ENCODE measurements around the gene SLC44A2.
"Not testable (repeated sequence)": the region's sequence is repeated elsewhere in the genome, so short reads cannot be mapped to it uniquely, and the experiment has no call there.

Gene SLC44A2

DNA sequence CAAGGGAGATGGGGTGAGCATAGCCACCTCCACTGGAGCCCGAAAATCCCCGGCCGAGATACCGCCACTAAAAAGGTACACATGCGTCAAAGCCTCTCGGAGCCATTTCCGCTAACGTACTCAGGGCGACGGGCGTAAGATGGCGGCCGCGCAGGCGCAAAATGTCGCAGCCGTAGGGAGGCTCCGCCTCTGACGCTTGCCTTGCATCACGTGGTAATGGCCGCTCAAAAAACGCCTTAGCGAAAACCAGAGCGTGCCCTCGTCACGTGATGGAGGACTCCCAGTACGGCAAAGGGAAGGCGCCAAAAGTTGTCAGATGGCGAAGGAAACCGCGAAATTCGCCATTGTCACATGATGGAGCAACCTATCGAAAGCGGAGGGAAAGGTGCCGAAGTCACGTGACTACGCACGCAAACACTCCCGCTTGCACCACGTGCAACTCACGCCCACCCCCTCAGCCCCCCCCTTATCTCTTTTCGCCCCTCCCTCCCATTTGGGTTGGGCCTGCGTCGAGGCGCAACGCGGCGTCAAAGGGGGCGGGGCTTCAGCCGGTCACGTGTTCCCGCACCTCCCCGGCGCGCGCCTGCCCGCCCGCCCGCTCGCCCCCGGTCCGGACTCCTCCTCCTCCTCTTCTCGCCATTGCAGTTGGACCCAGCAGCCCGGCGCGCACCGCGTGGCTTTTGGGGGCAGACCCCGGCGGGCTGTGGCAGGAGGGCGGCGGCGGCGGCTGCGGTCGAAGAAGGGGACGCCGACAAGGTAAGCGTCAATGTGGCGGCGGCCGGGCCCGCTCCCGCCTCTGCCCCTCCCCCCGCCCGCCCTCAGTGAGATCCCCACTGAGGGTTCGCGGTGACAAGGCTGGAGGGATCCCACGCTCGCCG lies 28.6 kb downstream of the SLC44A2 start, which contains the start of gene ILF3:
TSS of gene ILF3 (plus strand) at position 615 of the 878 bp plus-strand sequence. CDS start 16,260 bp downstream, outside the sequence.
- peak; percentile 100 for DNase-seq

DNA sequence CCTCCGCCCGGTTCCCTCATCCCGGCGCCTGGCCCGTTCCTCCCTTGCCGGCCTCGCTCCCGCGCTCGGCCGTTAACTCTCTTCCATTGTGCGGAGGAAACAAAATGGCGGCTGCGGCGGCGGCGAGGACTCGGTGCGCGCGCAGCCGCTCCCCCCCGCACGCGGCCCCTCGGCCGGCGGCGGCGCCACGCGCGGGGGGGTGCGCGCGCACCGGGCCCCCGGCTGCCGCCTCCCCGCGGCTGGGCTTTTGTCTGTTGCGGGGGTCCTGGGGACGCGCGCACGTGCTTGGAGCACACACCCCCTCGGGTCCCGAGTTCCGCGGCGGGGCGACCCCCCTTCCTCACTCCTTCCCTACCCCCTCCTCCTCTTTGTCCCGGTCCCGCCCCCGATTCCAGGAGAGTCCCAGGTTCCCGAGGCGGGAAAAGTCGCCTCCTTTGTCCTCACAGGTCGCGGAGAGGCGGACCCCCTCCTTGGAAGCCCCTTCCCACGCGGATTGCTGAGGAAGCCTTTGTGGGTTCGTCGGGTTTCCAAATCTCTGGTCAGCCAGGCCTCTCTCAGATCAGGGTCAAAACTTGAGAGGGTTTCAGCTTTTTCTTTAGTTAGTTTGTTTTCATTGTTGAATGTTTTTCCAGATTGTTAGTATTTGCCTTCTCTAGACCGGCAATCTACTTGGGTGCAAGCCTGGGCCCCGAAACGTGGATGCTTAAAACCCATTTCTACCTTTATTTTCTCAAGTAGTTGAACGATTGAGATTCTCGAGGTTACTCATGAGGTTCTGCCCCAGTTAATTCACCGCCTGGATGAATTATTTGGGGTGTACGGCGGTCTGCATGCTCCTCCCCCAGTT lies 29.5 kb downstream of the SLC44A2 start:
- DNase-seq: peak; percentile 72

DNA sequence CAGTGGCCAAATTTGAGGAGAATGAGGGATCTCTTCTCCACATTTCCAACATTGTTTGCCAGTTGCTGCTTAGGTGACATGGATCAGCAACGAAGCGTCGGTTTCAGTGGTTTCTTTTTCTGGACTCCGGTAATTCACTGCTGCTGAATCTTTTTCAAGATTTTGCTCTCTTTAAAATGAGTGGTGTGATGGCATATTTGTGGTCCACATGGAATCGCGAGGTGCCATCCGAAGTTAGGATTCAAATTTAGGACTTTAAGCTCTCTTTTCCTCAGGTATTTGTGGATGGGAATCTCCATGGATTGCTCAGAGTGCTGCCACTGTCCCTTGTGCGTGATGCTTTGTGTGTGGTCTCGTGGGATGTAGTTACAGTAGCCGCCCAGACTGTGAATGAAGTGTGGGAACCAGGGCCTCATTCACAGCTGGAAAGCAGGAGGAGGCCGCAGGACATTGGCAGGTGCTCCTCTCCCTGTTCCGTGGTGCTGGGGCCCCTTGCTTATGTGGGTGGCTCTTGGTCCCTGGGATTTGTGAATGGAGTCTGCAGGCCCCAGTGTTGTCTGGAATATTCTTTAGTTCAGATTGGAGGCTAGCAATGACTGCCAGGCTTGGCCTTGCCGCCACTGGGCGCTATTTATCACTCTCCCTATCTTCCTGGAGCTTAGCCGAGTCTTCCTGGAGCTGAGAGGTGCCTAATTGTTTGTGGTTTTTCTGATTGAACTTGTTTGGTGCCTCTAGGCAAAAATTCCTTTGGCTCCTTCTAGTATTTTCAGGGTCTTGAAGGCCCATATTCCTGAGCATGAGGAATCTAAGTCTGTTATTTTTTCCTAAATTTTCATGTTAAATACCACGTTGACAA lies 30.3 kb downstream of the SLC44A2 start:
- DNase-seq: peak; percentile 26

DNA sequence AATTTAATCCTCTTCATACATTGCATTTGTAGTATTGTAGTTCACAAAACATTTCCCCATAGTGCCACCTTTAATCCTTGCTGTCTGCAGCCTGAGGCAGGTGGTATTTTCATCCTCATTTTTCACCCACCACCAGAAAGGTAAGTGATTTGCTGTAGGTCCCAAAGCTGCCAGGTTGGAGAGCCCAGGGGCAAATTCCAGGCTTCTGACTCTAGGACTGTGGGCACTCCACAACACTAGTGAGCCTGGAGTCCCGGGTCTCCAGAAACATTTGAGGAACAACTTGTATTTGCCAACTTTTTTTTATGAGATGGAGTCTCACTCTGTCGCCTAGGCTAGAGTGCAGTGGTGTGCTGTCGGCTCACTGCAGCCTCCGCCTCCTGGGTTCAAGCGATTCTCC lies 35.0 kb downstream of the SLC44A2 start:
- DNase-seq: no peak

DNA sequence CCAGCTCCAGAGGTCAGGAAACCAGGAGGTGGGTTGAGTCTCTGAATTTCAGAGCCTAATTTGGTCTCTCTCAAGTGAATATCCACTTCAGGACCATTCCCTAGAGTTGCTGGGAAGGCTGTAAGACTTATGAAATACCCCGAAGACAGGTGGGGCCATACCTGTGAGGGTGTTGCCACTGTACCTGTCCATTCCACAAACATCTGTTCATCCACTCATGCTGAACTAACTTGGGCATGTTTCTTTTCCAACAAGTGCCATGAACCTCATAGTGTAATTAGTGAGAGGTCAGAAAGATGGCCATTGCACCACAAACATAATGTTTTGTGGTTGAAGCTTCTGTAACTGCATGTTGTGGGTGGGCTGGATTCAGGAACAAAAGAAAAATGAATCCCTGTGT lies 36.6 kb downstream of the SLC44A2 start:
- DNase-seq: no peak

DNA sequence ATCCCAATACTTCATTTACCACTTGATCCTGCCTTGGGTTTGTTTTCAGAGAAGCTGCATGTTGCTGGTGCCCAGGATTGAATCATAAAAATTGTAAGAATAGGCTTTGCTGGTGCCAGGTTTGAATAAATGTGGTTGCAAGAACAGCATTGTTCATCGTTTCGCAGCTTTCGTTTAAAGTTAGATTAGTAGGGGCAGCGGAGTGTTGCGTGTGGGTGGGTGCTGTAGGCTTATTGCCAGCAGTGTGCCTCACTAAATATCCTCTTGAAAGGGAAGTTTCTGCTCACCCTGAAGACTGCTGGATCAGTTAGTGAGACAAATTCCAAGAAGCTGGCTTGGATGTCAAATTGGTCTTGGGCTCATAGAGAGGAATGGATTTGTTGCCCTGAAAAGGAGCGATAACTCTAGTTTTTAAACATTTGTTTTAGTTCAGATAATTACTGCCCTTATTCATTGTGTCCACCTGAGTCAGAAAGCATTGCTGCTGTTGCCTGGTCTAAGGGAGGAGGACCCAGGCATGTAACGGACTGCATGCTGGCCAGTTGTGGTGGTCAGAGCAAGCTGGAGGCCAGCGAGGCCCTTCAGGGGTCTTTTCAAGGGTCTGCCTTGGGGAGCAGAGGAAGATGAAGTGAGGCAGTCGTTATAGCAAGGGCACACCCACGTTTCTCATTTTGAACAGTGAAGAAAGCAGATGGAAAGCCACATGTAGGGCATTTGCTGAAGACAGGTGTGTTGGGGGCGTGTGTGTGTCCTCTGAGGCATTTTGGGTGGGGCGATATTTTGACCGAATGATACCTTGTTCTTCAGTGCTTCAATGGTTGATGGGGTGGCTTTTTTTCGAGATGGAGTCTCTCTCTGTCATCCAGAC lies 37.3 kb downstream of the SLC44A2 start:
- no peak for DNase-seq

DNA sequence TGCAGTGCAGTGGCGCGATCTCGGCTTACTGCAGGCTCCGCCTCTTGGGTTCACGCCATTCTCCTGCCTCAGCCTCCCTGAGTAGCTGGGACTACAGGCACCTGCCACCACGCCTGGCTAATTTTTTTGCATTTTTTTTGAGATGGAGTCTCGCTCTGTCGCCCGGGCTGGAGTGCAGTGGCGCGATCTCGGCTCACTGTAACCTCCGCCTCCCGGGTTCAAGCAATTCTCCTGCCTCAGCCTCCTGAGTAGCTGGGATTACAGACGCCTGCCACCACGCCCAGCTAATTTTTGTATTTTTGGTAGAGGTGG lies 37.9 kb downstream of the SLC44A2 start:
- DNase-seq: not testable (repeated sequence)

DNA sequence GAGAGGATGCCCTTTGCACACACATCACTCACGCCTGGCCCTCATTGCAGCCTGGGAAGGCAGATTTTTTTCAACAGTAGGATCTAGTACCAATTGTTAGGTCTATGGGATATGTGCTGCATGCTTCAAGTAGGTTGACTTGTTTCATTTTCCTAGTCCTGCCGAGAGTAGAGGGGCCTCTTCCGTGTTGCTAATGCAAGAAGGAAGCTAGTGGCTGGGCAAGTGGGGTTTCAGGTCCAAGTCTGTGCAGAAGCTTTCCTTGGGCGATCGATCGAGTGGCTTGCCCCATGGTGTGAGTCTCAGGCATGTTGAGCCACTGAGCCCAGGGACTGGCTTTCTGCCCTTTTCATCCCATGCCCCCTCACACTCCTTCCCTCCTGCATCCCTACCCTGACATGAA lies 42.5 kb downstream of the SLC44A2 start:
- DNase-seq: peak; percentile 14

DNA sequence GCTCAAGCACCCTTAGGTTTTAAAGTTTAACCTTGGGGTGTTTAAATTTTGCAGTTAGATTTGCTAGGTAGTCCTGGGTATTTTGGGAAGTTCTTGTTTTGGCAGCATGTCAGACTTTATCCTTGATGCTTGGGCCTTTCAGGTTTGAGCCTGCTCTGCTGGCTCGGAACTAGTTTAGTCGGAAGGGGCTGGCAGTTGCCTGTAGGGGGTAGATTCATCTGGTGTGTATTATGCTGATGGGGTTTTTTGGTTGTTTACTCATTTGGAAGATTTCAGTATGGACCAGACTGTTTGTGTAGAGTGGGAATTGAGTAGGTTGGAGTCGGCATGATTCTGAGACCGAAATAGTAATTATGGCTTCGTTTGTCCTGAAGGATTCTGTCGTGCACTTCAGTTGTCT lies 43.9 kb downstream of the SLC44A2 start:
- no peak for DNase-seq

DNA sequence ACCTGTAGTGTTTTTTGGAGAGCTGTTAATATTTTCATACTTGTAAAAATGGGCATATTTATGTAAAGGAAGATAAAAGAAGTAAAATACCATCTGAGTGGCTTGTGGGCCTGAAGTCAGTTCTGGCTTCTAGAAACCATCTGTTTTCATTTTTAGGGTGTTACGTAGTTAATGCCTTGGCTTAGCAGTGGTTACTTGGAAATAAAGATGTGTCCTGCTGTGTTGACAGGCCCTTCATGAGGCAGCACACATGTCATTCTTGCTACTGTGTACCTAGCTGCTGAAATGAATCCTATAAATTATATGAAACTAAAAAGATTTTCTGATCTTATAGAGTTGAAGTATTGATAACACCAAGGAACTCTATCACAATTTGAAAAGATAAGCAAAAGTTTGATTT lies 44.8 kb downstream of the SLC44A2 start:
- DNase-seq: no peak

DNA sequence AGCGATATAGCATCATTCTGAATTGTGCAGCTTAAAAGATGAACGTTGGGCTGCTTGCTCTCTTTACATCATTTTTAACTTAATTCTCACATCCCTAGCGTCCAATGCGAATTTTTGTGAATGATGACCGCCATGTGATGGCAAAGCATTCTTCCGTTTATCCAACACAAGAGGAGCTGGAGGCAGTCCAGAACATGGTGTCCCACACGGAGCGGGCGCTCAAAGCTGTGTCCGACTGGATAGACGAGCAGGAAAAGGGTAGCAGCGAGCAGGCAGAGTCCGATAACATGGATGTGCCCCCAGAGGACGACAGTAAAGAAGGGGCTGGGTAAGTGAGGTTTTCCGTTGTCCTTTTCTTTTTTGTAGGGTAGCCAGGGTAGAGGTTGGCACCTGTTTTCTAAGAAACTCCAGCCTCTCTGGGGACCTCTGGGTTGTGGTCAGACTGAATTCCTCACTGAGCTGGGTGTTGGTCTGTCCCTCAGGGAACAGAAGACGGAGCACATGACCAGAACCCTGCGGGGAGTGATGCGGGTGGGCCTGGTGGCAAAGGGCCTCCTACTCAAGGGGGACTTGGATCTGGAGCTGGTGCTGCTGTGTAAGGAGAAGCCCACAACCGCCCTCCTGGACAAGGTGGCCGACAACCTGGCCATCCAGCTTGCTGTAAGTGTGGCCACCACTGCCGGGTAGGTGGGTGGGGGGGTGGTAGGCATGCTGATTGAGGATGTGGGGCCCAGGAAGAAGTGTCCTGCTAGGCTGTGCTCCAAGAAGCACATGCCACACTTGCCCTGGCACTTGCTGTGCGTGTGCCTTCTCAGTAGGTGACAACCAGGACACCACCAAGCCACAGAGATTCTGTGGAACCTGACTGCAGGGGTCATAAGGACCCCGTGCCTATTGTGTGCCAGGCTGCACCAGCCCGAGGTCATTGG lies 45.8 kb downstream of the SLC44A2 start:
- no peak for DNase-seq

DNA sequence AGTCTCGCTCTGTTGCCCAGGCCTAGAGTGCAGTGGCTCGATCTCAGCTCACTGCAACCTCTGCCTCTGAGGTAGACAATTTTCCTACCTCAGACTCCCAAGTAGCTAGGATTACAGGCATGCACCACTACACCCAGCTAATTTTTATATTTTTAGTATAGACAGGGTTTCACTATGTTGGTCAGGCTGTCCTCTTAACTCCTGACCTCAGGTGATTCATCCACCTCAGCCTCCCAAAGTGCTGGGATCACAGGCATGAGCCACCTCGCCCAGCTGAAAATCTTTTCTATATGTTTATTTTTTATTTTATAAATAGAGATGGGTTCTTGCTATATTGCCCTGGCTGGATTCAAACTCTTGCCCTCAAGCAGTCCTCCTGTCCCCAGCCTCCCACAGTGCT lies 46.6 kb downstream of the SLC44A2 start:
- DNase-seq: not testable (repeated sequence)

DNA sequence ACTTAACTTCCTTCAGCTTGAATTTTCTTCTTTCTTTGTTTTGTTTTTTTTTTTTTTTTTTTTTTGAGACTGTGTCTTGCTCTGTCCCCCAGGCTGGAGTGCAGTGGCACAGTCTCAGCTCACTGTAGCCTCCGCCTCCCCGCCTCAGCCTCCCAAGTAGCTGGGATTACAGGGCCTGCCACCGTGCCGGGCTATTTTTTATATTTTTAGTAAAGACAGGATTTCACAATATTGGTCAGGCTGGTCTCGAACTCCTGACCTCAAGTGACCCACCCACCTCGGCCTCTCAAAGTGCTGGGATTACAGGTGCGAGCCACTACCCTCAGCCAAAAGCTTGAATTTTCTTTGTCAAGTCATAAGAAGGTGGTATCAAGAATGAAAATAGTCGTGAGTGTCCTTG lies 49.9 kb downstream of the SLC44A2 start:
- DNase-seq: not testable (repeated sequence)

DNA sequence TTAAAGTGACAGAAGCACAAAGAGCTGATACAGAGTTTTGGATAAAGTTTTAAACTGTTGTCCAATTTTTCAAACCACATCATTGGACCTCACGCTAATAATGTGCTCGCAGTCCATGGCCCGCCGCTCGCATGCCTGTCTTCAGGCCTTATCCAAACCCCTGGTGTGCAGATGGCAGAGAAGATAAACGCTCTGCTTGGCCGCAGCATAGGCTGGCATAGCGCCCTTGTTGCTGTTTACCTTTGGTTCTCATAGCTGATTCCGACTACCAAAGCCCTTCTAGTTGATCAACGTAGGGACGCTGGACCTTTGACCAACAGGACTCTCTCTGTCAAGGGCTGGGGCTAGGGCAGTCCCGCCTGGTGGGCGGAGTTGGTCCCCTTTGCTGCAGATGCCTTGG lies 52.4 kb downstream of the SLC44A2 start:
- no peak for DNase-seq

DNA sequence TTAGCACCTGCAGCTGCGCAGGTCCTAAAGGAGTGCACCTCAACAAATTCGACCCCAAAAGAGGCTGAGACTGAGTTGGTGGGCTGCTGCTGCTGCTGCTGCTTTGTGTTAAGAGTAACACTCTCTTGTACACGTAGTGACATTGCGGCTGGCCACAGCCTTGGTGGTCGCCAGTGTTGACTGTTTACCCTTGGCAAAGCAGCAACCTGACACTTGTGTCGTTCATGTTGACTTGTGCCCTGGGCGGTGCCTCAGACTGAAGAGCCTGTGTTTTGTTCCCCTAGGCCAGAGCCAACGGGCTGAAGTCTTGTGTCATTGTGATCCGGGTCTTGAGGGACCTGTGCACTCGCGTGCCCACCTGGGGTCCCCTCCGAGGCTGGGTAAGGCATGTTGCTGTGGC lies 53.5 kb downstream of the SLC44A2 start:
- DNase-seq: no peak

DNA sequence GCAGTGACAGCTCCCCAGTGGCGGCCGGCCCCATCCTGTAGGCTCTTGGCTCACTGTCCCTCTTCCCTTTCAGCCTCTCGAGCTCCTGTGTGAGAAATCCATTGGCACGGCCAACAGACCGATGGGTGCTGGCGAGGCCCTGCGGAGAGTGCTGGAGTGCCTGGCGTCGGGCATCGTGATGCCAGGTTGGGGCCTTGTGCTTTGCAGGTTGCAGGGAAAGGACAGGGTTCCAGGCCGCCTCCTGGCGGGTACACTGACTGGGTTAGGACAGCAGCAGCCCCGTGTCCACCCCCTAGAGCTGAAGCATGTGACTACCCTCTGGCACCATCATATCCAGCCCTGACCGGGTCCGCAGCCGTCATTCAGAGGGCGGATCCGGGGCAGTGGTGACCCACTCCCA lies 54.4 kb downstream of the SLC44A2 start:
- no peak for DNase-seq

DNA sequence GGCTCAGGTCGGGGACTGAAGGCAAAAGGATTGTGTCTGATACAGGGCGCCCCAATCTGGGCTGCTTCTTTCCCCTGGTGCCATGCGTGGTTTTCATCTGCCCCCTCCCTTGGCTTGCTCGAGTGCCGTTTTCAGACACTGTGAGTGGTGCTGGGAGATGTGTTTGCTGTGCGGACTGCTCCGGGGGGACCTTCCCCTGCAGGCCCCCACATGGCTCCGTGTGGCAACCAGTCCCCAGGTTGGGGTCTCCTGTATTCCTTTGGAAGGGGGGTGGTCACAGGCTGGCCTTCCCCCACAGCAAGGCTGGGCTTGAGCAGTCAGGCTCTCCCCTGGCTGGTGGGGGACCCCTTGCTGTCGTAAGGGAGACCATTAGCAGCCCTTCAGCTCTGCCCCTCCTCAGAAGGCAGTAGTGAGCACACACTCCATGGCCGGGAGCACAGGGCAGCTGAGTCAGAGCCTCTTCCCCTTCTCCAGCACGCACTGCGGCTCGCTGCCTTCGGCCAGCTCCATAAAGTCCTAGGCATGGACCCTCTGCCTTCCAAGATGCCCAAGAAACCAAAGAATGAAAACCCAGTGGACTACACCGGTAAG lies 55.3 kb downstream of the SLC44A2 start:
- DNase-seq: no peak

DNA sequence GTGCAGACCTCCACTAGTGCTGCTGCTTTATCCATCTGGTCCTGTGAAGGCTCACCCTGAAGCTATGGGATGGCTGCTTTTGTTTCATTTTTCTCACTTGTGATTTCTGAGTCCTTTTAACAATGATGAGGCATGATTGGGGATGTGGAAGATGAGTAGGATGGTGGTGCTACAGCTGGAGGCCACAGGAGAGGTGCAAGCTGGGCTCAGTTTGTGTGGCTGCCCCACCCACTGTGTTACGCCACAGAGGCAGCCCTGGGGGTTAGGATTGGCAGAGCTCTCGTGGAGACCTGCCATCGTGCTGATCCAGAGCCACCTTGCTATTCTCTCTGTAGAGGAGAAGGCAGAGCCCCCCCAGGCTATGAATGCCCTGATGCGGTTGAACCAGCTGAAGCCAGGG lies 56.3 kb downstream of the SLC44A2 start:
- DNase-seq: no peak

DNA sequence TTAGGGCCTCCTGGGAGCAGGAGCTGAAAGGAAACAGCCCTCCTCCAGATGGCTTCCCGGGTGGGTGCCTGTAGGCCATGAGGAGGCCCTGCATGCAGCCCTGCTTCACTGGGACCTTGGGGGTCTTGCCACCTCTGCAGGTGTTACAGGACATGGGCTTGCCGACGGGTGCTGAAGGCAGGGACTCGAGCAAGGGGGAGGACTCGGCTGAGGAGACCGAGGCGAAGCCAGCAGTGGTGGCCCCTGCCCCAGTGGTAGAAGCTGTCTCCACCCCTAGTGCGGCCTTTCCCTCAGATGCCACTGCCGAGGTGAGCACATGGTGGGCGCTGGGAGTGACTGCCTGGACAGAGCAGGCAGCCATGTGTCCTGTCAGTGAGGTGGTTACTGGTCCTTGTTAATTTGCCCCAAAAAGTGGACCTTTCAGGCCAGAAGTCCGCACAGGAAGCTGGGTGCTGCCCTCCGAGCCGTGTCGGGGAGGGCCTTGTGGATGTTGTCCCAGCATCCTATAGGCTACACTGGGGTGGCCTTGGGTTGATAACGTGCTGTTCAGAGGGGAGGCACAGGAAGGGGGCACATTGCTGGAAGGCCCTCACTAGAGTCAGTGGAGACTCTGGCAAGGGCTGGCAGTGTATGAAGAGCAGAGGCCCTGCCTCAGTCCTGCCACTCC lies 57.2 kb downstream of the SLC44A2 start:
- DNase-seq: no peak

DNA sequence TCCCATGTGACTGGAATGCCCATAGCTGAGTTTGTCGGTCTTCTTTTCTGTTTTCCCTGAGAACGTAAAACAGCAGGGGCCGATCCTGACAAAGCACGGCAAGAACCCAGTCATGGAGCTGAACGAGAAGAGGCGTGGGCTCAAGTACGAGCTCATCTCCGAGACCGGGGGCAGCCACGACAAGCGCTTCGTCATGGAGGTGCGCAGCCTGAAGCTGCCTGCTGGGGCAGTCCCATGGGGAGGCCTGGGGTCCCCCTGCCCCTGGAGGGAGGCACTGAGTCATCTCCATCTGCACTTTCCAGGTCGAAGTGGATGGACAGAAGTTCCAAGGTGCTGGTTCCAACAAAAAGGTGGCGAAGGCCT lies 57.7 kb downstream of the SLC44A2 start:
- no peak for DNase-seq

Measured in activated CD4-positive, alpha-beta T cell treated with anti-CD3 and anti-CD28 coated beads, Interleukin-2, Interleukin-6, amounts not matched to agents 100 ng/mL and 50 ng/mL, durations not matched to agents 16 hours and 8 hours (primary cell).